Cardiac muscle cell (in vitro differentiated cells and primary cell): ENCODE measurements around the gene ZNF624. TPM values are rescaled to one million over a fixed set of nuclear protein-coding genes. Genes with fewer than 3 reads are reported as not detected.

Experiments
- DNase-seq, 2 donors: peaks; one replicate each; pipeline versions ENCODE4 v3.0.0 to v3.0.0-alpha.2; 2010 to 2017; ENCODE audit warnings: low read depth in 1 of 2, low spot score in 1 of 2
- H3K27ac ChIP-seq: fragments of 200-600 bp; sonication (generic); 2 replicates; pipeline ENCODE4 v1.5.1; 2016
- H3K27me3 ChIP-seq: fragments of 200-600 bp; sonication (generic); 2 replicates; pipeline ENCODE4 v1.6.0; 2016; ENCODE audit warnings: control low read depth
- H3K36me3 ChIP-seq: fragments of 200-600 bp; sonication (generic); 2 replicates; pipeline ENCODE4 v1.5.1; 2016; ENCODE audit warnings: control low read depth
- H3K4me1 ChIP-seq: fragments of 200-600 bp; sonication (generic); 2 replicates; pipeline ENCODE4 v1.8.1; 2017; ENCODE audit warnings: low read depth, mild to moderate bottlenecking, mixed run types
- H3K4me3 ChIP-seq: fragments of 200-600 bp; sonication (generic); 2 replicates; pipeline ENCODE4 v1.5.1; 2016; ENCODE audit warnings: mild to moderate bottlenecking
- H3K9me3 ChIP-seq: fragments of 200-600 bp; sonication (generic); 2 replicates; pipeline ENCODE4 v1.5.1; 2017; ENCODE audit warnings: low read depth, mild to moderate bottlenecking, control low read depth
- polyA plus RNA-seq: library from polyadenylated mRNA; unstranded; fragments of >200 nt; fragmentation: Nextera tagmentation; extraction: Ambion mirVana; gene quantifications from 2 replicates; pipeline ENCODE4 v1.2.1, GENCODE V29; 2016
- total RNA-seq: library from RNA; depleted of rRNA; stranded (reverse); fragments of >200 nt; gene quantifications from 2 replicates; pipeline ENCODE4 v1.2.3, GENCODE V29; 2016
- TF ChIP-seq, protein P1 (sequence below): IDR thresholded peaks from 2 replicates; pipeline ENCODE4 v1.5.1; 2012; ENCODE audit warnings: low read depth, mild to moderate bottlenecking, low read length

ZNF624 gene
- total and polyA plus RNA-seq, 2 experiments from 2014 or later: 2.5 to 6.9 TPM

DNA sequence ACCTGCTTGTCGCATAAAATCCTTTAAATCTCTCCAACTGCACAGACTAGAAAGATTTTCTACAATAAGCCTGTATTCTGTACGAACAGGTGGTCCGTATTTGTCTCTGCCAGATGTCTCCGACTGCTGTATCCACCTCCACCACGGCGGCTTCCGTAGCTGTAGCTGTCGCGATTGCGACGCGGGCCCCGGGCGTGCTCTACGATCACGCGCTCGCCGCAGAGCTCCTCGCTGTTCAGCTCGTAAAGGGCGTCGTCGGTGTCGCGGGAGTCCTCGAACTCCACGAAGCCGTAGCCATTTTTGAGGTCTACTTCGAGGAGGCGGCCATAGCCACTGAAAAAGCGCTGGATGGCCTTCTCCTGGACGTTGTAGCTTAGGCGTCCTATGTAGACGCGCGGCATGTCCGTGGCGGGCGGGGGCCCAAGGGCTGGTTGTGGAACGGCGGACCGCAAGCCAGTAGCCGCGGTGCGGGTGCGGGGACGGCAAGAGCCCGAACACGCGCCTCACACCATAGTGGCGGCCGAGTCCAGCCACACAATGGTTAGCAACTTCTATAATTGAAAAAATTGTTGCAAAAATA is 36.1 kb downstream of the ZNF624 start:
- no peak for DNase-seq
- peaks cover 7% of the 10 kb centered on the region for H3K9me3 ChIP-seq

DNA sequence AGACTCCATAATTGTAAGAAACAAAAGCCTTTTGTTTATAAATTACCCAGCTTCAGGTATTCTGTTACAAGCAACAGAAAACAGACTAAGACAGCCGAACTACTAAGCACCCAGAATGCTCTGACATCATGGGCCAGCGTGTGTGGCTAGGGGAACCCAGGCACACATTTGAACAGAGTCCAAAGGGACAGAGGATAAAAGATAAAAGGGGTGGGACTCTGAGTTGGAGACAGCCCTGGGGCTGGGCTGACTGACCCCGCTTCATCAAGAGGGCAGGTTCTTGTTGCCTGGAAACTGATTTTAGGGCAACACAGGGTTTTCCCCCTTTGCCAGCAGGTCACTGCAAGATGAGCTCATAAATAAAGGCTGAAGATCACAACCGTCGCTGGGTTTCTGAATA is 54.1 kb downstream of the ZNF624 start:
- no peak overlapping the region for H3K4me3 ChIP-seq
- H3K36me3 ChIP-seq: no peaks in the 10 kb centered on the region
- no peaks in the 10 kb centered on the region for H3K9me3 ChIP-seq
- H3K27me3 ChIP-seq: no peaks in the 10 kb centered on the region
- no peak overlapping the region for H3K27ac ChIP-seq
- DNase-seq: no peak
- TF ChIP-seq, protein P1, sequence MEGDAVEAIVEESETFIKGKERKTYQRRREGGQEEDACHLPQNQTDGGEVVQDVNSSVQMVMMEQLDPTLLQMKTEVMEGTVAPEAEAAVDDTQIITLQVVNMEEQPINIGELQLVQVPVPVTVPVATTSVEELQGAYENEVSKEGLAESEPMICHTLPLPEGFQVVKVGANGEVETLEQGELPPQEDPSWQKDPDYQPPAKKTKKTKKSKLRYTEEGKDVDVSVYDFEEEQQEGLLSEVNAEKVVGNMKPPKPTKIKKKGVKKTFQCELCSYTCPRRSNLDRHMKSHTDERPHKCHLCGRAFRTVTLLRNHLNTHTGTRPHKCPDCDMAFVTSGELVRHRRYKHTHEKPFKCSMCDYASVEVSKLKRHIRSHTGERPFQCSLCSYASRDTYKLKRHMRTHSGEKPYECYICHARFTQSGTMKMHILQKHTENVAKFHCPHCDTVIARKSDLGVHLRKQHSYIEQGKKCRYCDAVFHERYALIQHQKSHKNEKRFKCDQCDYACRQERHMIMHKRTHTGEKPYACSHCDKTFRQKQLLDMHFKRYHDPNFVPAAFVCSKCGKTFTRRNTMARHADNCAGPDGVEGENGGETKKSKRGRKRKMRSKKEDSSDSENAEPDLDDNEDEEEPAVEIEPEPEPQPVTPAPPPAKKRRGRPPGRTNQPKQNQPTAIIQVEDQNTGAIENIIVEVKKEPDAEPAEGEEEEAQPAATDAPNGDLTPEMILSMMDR: no peak
- no peaks in the 10 kb centered on the region for H3K4me1 ChIP-seq

More for the DNA sequence above, 36.1 kb downstream of the ZNF624 start:
- Histone ChIP-seq H3K27ac (no peak overlapping the region), H3K4me1 (no peaks in the 10 kb centered on the region), H3K4me3 (no peak overlapping the region), H3K36me3 (no peaks in the 10 kb centered on the region), H3K27me3 (no peaks in the 10 kb centered on the region)
- TF ChIP-seq, protein P1: no peak

DNA sequence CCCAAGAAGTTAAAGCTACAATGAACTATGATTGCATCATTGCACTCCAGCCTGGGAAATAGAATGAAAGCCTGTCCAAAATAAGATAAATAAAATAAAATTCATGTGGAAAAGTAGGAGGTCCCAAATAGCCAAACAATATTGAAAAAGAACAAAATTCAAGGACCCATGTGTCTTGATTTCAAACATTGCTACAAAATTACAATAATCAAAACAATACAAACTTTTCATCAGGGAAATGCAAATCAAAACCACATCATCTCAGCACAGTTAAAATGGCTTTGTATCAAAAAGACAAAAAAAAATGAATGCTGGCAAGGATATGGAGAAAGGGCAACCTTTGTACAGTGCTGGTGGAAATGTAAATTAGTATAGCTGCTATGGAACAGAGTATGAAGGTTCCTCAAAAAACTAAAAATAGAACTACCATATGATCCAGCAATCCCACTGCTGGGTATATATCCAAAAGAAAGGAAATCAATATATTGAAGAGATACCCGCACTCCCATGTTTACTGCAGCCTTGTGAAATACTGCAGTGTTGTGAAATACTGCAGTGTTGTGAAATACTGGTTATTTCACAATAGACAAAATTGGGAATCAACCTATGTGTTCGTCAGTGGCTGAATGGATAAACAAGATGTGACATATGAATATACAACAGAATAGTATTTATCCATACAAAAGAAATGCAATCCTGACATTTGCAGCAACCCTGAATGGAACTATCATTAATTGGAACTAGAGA is 60.1 kb downstream of the ZNF624 start:
- peak in 1 of 2 donors; percentile 50 for DNase-seq
- no peak overlapping the region for H3K4me3 ChIP-seq

DNA sequence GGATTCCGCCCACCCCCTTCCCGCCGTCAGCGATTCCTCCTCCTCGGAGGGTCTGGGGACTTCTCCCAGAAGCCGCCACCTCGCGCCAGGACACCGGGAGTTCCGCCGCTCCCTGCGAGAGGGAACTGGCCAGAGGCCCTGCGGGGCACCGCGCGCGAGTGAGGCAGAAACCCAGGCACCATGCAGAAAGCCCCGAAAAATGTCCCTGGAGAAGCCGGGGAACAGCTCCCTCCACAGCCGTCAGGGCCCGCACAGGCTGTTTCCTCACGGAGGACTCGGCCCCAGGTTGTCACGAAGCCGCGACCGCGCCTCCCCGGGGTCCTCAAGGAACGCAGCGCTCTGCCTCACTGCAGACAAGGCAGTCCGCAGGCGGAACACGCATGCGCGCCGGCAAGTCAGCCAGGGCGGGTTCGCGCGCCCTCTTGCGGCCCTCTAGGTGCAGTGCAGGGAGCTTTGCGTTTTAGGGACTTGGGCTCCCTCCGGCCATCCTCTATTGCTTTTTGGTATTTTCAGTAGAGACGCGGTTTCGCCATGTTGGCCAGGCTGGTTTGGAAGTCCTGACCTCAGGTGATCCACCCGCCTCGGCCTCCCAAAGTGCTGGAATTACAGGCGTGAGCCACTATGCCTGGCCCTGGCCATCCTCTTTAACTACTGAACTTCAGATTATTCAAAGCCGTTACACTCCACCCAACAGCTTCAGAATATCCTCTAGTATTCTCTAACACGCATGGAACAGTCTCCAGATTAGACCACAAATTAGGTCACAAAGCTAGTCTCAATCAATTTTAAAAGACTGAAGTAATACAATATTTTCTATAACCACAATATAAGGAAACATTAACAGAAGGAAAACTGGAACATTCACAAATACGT is 64.3 kb downstream of the ZNF624 start:
- no peak overlapping the region for H3K27ac ChIP-seq
- peaks cover 25% of the 10 kb centered on the region for H3K27me3 ChIP-seq
- H3K4me1 ChIP-seq: no peaks in the 10 kb centered on the region
- TF ChIP-seq, protein P1: peak; percentile 99
- no peaks in the 10 kb centered on the region for H3K9me3 ChIP-seq
- H3K4me3 ChIP-seq: peak overlapping the region; percentile 33
- DNase-seq: peak; percentile 91 to 95
- H3K36me3 ChIP-seq: no peaks in the 10 kb centered on the region

More for the DNA sequence above, 60.1 kb downstream of the ZNF624 start:
- no peaks in the 10 kb centered on the region for H3K4me1 ChIP-seq
- H3K9me3 ChIP-seq: no peaks in the 10 kb centered on the region
- H3K36me3 ChIP-seq: no peaks in the 10 kb centered on the region
- TF ChIP-seq, protein P1: no peak
- H3K27ac ChIP-seq: no peak overlapping the region
- H3K27me3 ChIP-seq: peaks cover 1% of the 10 kb centered on the region

DNA sequence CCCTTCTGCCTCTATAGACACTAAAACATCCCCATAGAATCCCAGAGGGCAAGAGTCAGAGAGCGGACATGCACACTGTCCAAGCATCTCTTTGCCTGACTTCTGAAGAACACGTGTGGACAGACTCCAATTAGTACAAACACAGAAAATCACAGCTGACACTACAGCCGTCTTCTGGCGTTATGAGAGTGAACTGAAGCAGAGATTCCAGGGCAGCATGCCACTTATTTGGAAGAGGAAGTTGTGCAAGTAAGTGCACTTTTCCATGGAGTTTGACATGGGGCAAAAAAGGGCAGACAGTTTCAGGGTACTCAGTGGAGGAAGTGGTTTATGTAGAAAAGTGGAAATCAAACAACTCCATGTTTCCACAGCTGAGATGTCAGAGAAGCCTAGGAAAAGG is 67.9 kb downstream of the ZNF624 start:
- Histone ChIP-seq H3K4me3 (no peak overlapping the region), H3K27me3 (peaks cover 25% of the 10 kb centered on the region), H3K27ac (no peak overlapping the region), H3K4me1 (no peaks in the 10 kb centered on the region), H3K36me3 (no peaks in the 10 kb centered on the region), H3K9me3 (no peaks in the 10 kb centered on the region)
- peak in 1 of 2 donors; percentile 56 for DNase-seq
- TF ChIP-seq, protein P1: no peak
